Activated CD8-positive, alpha-beta T cell treated with anti-CD3 and anti-CD28 coated beads, Interleukin-2, amount 10 ng/mL, durations not matched to agents 7 days and 5 days (primary cell): ENCODE measurements around the gene RBM22. TPM values are rescaled to one million over a fixed set of nuclear protein-coding genes. Genes with fewer than 3 reads are reported as not detected.

ENCODE experiments used
- ATAC-seq: fragments of 150-1000 bp; cut with Tn5 transposase; one replicate; pipeline ENCODE4 v1.10.0; 2021; ENCODE audit warnings: moderate library complexity
- CTCF ChIA-PET: fragments of 350-600 bp; sonication (Branson Sonifier 250); formaldehyde crosslinking; loops from one replicate; lab custom pipeline; 2021; ENCODE audit warnings: antibody characterized with exemption; lab: Charles Lee
- POLR2A ChIA-PET: fragments of 350-600 bp; sonication (Branson Sonifier 250); formaldehyde crosslinking; loops from one replicate; lab custom pipeline; 2021; ENCODE audit warnings: antibody characterized with exemption; lab: Charles Lee
- DNase-seq: peaks from one replicate; pipeline ENCODE4 v3.0.0-alpha.2; 2020
- H3K27ac Mint-ChIP-seq: one replicate; pipeline ENCODE4 v1.8.0; 2021; ENCODE audit warnings: mild to moderate bottlenecking, mixed read lengths
- H3K27me3 Mint-ChIP-seq: one replicate; pipeline ENCODE4 v1.8.0; 2021; ENCODE audit warnings: low read depth, mixed read lengths
- H3K36me3 Mint-ChIP-seq: one replicate; pipeline ENCODE4 v1.8.0; 2021; ENCODE audit warnings: low read depth, mixed read lengths
- H3K4me1 Mint-ChIP-seq: one replicate; pipeline ENCODE4 v1.8.0; 2021; ENCODE audit warnings: low read depth, mixed read lengths
- H3K4me3 Mint-ChIP-seq: one replicate; pipeline ENCODE4 v1.8.0; 2021; ENCODE audit warnings: mild to moderate bottlenecking, mixed read lengths
- H3K9me3 Mint-ChIP-seq: one replicate; pipeline ENCODE4 v1.8.0; 2022; ENCODE audit warnings: mixed read lengths; ENCODE audit not compliant: insufficient read depth
- total RNA-seq, 2 experiments: library from RNA; stranded (reverse); gene quantifications; one replicate each; pipeline ENCODE4 v1.2.3, GENCODE V29; 2021

Gene RBM22
- total RNA-seq, 2 experiments from 2014 or later = 64.0 to 65.2 TPM

DNA sequence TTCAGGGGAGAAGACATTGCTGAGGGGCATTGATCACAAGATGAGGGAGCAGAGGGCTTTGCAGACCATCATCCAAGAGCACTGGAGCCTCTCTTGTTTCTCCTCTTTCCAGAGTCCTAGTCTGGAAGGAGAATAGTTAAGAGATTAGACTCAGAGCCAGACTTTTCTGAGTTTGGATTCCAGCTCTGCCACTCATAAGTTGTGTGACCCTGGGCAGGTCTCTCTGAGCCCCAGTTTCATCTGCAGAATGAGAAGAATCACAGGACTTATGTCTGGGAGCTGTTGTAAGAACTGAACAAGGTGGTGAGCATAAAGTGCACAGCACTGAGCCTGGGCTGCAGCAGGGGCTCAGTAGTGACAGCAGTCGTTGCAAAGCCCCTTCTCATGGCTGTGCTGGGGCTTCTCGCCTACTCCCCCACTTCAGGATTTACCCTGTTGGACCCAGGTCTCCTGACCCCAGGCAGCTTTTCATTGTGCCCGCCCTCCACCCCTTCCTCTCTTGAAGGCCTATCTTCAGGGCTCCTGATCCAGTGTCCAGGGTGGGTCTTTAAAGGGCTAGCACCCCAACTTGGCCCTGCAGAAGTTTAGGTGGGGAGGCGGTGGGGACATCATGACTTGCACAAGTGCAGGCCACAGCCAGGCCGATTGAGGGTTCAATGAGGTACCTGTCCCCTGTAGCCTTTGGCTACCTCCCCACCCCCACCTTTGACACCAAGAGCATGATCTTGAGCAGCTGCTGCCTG, 58.9 kb downstream of the RBM22 start:
- ChIA-PET CTCF (interaction anchor here (1.0 kb wide), 1 partner anchor 13 kb away, joined by 4 read pairs; no protein-coding TSS in a partner anchor), POLR2A (interaction anchor here (0.6 kb wide), 1 partner anchor 187 kb away, joined by 3 read pairs; no protein-coding TSS in a partner anchor)
- ATAC-seq (no peak), DNase-seq (no peak)
- Mint-ChIP-seq H3K27me3 (peaks cover 6% of the 10 kb centered on the region), H3K4me1 (no peaks in the 10 kb centered on the region), H3K27ac (no peak overlapping the region), H3K4me3 (no peak overlapping the region), H3K9me3 (no peaks in the 10 kb centered on the region), H3K36me3 (no peaks in the 10 kb centered on the region)

GRCh38 chr5:150641006-150641570, 59.8 kb downstream of the RBM22 start:
- CTCF ChIA-PET = no interaction called here
- H3K36me3 Mint-ChIP-seq = no peaks in the 10 kb centered on the region
- H3K9me3 Mint-ChIP-seq = no peaks in the 10 kb centered on the region
- ATAC-seq = no peak
- peaks cover 10% of the 10 kb centered on the region for H3K27me3 Mint-ChIP-seq
- no peak overlapping the region for H3K4me3 Mint-ChIP-seq
- DNase-seq = no peak
- no peak overlapping the region for H3K27ac Mint-ChIP-seq
- no peaks in the 10 kb centered on the region for H3K4me1 Mint-ChIP-seq
- POLR2A ChIA-PET = no interaction called here

Other genes starting within 250 kb of the RBM22 start
- under 1 TPM; 0.63 TPM for gene NDST1, start 192.9 kb downstream of the RBM22 start, total RNA-seq
- under 1 TPM in 1 of 2 experiments, not detected in 1; 0.10 TPM for gene SYNPO, start 60.4 kb downstream of the RBM22 start, total RNA-seq
- gene MYOZ3, start 39.8 kb downstream of the RBM22 start, total RNA-seq = not detected
- 10 to 100 TPM; 35.0 to 35.4 TPM for gene DCTN4, start 58.0 kb upstream of the RBM22 start, total RNA-seq
- 10 to 100 TPM; 16.4 to 16.7 TPM for gene SMIM3, start 77.7 kb upstream of the RBM22 start, total RNA-seq
- 1 to 10 TPM; 3.0 to 4.1 TPM for gene IRGM, start 145.5 kb upstream of the RBM22 start, total RNA-seq
- under 1 TPM; 0.45 to 0.55 TPM for gene ZNF300, start 203.9 kb upstream of the RBM22 start, total RNA-seq